GM21576 (cell line): ENCODE results near the gene NTPCR.

Experiments
- ATAC-seq: cut with Tn5 transposase; IDR thresholded peaks from one replicate; pipeline ENCODE4 v1.9.1; 2021; ENCODE audit warnings: mild to moderate bottlenecking, moderate library complexity; ENCODE audit not compliant: unreplicated experiment

The NTPCR gene

GRCh38 chr1:232956081-232956480, 5.7 kb downstream of the NTPCR start:
- no peak for ATAC-seq

DNA sequence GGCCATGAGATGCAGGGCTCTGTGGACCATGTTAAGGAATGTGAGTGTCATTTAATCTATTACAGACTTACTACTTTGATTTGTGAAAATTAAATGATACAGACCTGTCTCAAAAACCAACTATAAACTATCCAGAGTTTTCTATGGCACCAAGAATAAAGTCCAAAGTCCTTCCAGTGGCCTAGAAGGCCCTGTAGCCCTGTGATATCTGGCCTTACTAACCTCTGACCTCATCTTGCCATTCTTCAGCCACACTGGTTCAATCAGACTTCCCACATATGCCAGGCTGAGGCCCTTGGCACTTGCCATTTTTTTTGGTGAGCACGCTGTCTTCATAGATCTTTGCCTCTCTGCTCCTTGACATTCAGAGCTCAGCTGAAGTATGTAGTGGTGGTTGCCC, 7.7 kb downstream of the NTPCR start:
- no peak for ATAC-seq

DNA sequence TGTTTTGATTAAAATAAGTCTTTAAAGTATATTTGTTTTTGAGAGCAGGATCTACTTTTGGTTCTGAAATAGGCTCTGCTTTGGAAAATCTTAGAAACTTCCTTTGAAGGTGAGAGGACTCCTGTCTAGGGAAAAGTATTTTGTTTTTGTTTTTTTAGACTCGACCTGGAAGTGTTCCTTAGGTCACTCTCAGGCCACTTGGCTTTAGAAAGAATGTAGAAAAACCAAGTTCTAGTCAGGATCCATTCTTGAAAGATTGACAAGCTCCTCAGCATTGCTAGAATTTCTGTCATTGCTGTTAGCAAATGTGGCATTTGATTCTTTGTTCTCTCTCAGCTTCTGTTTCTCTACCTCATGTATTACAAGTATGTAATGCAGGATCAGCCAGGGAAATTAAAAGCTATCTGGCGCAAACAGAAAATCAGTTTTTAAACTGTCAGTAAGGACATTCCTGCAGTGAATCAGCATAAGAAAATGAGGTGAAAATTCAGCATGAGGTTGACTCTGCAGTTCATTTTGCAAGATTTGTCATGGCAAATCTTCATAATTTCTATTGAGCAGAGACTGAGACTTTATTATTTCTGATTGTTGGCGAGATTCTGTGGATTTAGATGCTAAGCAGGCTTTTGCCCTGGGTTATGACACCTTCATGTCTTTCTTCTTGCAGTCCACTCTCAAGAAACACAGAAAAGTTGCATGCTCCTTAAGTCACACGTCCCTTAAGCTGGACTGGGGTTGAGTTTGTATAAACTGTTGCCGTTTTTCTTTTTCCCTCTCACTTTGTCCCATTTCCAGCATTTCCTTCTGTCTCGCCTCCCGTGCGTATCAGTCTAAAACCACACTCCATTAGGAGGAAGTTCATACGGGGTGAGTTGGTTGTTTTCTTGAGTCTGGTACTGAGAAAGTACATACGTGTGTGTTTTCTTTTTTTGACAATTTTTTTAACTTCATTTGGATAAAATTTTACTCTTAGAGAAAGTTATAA, 12.6 kb downstream of the NTPCR start:
- no peak for ATAC-seq

GRCh38 chr1:232964601-232965000, 14.2 kb downstream of the NTPCR start:
- ATAC-seq, result no peak

- ATAC-seq, result no peak
Measured at GRCh38 chr1:232965124-232965911, 14.9 kb downstream of the NTPCR start.

- ATAC-seq, result no peak
Measured at GRCh38 chr1:232965912-232966217, 15.5 kb downstream of the NTPCR start.

DNA sequence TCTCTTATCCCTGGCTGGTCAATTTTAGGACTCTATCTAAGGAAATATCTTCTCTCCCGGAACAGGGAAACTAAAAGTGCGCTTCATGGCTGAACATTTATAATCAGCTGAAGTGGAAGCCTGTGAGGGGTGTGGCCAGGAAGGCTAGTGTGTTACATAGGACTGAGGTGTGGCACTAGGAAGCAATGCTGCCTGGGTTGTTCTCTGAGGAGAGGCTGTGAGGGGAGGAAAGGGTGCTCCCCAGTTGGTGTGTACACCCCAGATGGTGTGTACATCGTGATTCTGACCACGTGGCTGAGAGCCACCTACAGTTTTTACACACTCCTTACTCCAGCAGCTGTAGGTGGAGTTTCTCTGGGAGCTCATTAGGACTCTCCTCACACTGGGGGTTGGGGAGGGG, 16.3 kb downstream of the NTPCR start:
- ATAC-seq, result no peak

DNA sequence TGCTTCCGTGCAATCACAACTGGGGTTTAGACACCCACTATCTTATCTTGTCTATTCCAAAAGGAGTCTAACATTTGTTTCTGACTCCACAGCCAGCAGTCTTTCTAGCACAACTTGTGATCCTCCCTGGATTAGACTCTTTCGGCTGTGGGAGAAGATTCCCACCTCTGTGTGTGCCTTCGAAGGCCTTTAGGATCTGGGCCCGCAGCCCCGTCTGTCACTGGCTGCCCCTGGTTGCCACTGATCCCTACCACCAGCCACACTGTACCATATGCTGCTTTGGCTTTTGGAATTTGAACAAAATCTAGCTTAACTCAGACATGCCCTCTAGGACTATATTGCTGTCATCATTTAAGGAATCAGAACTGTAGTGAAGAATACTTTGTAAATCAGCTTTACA, 18.0 kb downstream of the NTPCR start:
- ATAC-seq, result no peak

- ATAC-seq, result no peak
Measured at GRCh38 chr1:232968965-232969364, 18.6 kb downstream of the NTPCR start.

DNA sequence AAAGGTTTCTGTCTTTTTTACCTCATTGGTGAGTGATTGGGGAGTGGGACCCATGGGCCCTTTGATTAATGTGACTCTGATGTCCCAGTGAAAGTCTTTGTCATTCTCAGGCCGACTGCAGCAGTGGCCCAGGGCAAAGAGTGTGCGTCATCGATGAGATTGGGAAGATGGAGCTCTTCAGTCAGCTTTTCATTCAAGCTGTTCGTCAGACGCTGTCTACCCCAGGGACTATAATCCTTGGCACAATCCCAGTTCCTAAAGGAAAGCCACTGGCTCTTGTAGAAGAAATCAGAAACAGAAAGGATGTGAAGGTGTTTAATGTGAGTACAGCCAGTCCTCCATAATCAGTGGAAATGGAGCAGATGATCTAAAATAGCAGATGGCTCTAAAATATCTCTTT, 19.4 kb downstream of the NTPCR start:
- ATAC-seq, result no peak

- ATAC-seq, result no peak
Measured at GRCh38 chr1:232970508-232970907, 20.1 kb downstream of the NTPCR start.

DNA sequence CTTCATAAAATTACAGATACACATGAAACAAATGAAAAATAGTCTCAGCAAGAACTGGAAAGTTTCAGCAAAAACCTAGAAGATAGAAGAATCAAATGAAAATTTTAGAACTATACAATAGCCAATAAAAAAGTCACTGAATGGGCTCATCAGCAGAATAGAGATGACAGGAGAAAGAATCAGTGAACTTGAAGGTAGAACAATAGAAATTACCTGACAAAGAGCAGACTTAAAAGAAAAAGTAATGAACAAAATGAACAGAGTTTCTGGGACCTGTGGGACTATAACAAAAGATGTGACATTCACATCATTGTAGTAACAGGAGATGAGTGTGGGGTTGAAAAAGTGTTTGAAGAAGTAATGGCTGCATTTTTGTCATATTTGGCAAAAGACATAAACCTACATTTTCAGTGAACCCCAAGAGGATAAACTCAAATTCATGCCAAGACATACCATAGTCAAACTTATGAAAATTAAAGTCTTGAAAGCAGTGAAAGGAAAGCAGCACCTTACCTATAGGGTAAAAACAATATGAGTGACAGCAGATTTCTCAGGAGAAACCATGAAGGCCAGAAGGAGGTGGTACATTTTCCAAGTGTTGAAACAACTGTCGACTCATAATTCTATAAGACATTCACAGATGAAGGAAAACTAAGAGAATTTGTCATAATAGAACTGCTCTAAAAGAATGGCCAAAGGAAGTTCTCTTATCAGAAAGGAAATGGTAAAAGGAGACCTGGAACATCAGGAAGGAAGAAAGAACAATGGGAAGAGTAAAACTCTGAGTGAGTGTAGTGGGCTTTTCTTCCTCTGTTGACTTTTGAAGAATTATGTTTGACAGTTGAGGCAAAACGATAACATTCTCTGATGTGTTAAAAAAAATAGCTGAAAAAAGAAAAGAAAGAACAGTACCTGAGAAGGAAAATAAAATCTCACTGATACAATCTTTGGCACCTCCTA, 23.5 kb downstream of the NTPCR start:
- no peak for ATAC-seq

GRCh38 chr1:232974971-232975370, 24.6 kb downstream of the NTPCR start:
- ATAC-seq, result no peak

DNA sequence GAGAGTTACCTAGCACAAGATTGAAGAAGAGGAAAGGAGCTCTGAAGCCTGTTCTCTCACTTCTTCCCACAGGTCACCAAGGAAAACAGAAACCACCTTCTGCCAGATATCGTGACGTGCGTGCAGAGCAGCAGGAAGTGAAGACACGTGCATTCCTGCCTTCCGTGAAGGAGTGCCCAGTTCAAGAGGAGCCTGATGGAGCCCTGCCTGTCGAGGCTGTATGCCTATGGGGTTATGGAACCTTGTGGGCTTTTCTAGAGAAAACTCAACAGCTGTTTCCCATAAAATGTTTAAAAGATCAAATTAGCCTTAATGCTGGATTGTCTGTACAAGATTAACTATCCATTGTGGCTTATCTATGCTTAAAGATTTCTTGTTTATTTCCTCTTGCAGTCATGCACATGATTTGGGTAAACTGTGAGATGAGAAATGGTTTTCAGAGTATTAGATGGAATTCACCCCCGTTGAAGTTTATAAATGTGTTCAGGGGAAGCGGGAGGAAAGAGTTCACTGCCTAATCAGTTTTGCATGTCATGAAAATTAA, 27.8 kb downstream of the NTPCR start:
- ATAC-seq, result no peak

- ATAC-seq, result no peak
Measured at GRCh38 chr1:232978815-232979214, 28.4 kb downstream of the NTPCR start.

GRCh38 chr1:232979558-232979957, 29.1 kb downstream of the NTPCR start:
- no peak for ATAC-seq

DNA sequence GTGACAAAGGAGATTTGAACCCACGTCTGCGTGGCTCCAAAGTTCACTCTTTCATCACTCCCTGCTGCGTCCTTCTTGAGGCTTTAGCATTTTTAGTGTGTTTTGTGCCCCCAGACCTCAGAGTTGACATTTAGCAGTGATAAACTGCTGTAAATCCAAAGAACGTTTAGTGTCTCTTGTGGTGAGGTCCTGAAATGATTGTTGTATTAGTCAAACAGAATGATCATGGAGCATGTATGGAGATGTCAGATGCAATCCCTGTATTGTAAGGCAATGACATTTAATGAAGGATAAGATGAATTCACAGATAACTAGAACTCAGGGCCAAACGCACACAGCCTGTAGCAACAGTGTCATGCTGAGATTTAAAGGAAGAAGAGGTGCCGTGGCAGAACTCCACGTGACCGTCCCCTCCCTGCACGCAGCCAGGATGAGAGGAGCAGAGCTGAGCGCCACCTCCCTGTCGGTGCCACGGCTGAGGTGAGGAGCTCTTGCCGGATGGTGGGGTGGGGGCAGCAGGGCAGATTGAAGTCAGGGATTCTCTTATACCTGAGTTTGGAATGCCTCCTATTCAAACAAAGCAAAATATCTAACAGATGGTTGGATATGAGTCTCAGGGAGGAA, 30.1 kb downstream of the NTPCR start:
- ATAC-seq, result no peak

GRCh38 chr1:232980986-232981560, 30.7 kb downstream of the NTPCR start:
- ATAC-seq, result no peak

DNA sequence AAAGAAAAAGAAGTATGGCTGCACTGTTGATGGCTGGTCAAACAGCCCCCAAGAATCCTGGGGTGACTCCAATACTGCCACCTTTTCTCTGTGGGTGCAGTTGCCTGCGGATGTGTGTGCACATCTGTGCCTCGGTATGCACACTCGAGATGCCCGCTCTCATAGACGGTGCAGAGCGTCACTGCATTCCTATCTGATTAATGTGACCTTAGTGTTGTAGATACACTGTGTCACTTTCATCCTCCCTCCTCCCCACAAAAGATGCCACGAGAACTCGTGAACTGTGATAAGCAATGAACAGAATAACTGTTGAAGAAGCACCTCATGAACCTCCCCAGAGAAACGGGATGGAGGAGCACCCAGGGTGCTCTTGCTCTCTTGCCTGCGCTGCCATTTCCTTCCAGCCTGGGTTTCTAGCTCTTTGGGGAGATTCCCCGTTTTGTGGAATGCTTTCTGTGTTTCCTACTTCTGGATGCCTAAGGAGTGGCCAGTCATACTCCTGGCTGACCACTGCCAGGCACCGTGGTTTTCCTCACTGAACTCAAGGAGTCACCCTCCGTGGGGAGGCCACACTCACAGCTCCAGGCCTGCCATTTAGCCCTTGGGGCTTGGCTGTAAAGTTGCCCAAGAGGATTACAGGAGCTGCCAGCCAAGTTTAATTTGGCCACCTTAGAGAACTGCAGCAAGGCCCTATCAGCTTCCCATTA, 32.0 kb downstream of the NTPCR start:
- no peak for ATAC-seq
